NOMO-1 treated with DMSO at 0.1 percent for 48 hours (cell line): ENCODE data around the gene RECK.
A peak's percentile ranks its signal among the peaks of the same experiment; 100 is the strongest.
"Not testable (repeated sequence)": the region's sequence is repeated elsewhere in the genome, so short reads cannot be mapped to it uniquely, and the experiment has no call there.

Source experiments
- DNase-seq: peaks from one replicate; lab custom pipeline; 2025; ENCODE audit not compliant: unreplicated experiment; lab: John Stamatoyannopoulos, UW

RECK gene

DNA sequence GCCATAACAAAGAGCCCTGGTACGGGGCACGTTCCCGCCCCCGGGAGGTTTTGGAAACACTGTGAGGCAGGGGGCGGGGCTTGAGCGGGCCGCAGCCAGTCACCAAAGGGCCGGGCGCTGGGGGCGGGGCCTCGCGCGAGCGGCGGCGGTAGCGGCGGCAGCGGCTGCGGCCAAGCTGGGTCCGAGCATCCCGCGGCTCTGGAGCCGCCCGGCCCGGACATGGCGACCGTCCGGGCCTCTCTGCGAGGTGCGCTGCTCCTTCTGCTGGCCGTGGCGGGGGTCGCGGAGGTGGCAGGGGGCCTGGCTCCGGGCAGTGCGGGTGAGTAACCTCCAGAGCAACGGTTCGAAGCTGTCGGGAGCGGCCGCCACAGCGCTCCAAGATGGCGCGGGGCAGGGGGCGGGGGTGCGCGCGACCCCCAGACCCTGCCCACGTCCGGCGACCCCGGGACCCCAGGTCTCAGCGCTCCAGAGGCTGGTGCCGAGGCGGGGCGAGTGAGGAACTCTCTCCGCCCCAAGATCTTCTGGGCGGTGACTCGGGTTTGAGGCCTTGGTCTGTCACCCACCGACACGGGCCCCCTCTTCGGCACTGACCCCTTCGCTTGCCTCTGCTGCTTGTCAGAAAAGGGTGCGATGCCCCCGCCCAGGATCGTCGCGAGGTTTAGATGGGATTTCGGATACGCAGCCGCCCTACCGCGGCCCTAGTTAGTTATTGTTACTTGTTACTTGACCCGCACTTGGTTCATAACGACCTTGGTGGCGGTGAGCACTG is at the start of gene RECK:
Gene RECK (plus strand): TSS at position 134 of the 769 bp plus-strand sequence. CDS start 86 bp downstream, at position 220.
- peak; percentile 83 for DNase-seq

DNA sequence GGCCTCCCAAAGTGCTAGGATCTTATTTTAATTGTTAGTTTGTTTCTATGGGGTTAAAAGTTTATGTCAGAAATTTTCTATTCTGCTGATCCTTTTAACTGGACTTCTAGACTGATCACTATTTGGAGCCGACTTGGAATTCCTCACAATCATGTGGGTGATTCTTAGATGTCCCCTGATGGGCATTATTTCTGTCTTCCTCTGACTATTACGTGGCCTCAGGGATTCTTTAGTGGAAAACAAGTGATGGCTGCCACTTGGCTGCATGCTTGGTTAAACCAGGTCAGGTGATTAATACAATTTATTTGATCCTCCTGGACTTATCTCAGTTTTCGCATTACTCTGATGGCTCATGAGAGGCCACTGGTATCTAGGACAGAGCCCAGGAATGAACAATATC is 46.6 kb upstream of the RECK start:
- DNase-seq, result no peak

DNA sequence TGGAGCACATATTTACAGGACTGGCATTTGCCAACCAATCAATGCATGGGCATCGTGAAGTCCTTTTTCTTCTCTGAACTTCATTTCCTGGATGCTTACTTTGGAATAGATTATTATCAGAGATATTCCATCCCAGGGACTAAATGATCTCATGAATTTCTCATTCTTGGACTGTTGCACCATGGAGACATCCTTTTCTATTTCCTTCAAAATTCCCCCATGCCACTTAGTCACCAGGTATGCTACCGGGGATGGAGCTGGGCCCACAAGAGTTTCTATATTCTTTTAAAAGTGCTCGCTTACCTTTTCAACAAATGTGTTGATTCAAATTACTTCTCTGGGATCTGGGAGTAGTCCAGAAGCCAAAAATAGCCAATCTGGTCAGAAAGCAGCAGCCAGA is 43.6 kb upstream of the RECK start:
- DNase-seq, result not testable (repeated sequence)

DNA sequence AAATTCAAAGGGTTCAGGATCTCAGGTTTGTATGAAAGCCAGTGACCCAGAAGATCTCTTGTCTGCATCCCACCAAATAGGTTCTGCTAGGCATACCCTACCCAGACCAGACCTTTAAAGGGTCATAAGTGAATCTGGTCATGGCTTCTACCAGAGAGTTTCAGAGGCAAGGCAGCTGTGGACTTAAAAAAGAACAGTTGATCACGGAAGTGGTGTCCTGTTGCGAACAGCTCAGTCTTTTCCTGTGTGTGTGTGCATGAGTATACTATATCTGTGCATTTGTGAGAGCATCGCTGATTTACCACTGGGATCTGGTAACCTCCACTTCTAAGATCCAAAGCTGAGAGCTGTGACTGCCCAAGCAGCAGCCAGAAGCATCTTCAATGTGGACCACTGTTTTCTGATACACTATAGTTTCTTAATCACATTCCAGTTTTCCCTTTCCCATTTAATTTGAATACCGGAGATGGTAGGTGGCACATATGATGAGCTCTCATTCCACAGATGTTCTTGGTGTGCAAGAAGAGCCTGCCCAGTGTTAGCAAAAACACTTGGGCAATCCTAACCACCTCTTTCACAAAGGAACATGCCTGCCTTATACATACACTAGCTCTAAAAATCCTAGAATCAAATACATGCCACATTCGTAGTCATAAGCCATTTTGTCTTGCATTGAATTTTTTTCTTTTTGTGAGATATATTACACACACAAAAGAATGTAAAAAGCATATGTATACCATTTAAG is 42.6 kb upstream of the RECK start:
- DNase-seq, result no peak

GRCh38 chr9:35994959-35995358 is 41.8 kb upstream of the RECK start:
- no peak for DNase-seq

- no peak for DNase-seq
Measured at GRCh38 chr9:35996358-35996970, 40.2 kb upstream of the RECK start.

- DNase-seq, result not testable (repeated sequence)
Measured at GRCh38 chr9:35997016-35997415, 39.7 kb upstream of the RECK start.

DNA sequence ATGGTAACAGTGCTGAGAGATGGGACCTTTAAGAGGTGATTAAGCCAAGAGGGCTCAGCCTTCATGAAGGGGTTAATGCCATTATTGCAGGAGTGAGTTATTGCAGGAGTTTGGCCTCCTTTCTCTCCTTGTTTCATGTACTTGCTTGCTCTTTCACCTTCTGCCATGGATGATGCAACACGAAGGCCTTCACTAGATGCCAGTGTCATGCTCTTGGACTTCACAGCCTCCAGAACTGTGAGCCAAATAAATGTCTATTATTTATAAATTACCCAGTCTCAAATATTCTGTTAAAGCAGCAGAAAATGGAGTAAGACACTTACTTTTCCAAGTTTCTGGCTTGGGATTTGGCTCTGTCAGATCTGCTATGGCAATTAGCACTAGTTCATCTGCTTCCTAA is 38.4 kb upstream of the RECK start:
- DNase-seq, result no peak

- no peak for DNase-seq
Measured at GRCh38 chr9:36005891-36006290, 30.8 kb upstream of the RECK start.

- DNase-seq, result peak; percentile 100
Measured at GRCh38 chr9:36006549-36007315, 30.0 kb upstream of the RECK start.

GRCh38 chr9:36007316-36007708 is 29.4 kb upstream of the RECK start:
- peak; percentile 97 for DNase-seq

DNA sequence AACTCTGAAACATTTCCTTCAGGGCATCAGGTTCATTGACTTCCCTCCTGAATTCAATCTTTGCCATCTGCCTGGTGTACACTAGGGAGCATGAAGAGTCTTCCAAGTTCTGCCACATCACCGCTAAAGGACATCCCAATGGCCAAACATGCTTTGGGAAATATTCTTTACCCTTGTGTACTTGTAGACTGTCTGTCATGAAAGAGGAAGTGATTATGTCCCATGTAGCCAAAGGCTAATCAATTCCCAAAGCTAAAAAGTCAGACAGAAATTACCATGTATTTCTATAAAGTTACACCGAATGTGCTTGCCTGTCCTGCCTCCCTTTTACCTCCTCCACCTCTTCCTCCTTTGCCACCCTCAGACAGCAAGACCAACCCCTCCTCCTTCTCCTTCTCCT is 28.9 kb upstream of the RECK start:
- peak; percentile 25 for DNase-seq

GRCh38 chr9:36008774-36009300 is 27.9 kb upstream of the RECK start:
- peak; percentile 84 for DNase-seq

- DNase-seq, result no peak
Measured at GRCh38 chr9:36011379-36011778, 25.3 kb upstream of the RECK start.

- DNase-seq, result no peak
Measured at GRCh38 chr9:36017278-36017677, 19.4 kb upstream of the RECK start.

DNA sequence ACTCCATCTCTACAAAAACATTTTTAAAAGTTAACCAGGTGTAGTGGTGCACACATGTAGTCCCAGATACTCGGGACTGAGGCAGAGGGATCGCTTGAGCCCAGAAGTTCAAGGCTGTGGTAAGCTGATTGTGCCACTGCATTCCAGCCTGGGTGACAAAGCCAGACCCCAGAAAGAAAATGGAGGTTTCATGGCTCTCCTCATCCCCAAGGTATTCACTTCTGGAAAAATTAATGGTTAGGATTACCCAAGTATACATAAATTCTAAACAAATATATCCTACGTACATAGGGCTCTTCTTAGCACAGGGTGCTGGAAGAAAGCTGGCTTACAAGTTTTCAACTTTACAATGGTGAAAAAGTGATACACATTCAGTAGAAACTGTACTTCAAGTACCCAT is 18.6 kb upstream of the RECK start:
- DNase-seq, result no peak

DNA sequence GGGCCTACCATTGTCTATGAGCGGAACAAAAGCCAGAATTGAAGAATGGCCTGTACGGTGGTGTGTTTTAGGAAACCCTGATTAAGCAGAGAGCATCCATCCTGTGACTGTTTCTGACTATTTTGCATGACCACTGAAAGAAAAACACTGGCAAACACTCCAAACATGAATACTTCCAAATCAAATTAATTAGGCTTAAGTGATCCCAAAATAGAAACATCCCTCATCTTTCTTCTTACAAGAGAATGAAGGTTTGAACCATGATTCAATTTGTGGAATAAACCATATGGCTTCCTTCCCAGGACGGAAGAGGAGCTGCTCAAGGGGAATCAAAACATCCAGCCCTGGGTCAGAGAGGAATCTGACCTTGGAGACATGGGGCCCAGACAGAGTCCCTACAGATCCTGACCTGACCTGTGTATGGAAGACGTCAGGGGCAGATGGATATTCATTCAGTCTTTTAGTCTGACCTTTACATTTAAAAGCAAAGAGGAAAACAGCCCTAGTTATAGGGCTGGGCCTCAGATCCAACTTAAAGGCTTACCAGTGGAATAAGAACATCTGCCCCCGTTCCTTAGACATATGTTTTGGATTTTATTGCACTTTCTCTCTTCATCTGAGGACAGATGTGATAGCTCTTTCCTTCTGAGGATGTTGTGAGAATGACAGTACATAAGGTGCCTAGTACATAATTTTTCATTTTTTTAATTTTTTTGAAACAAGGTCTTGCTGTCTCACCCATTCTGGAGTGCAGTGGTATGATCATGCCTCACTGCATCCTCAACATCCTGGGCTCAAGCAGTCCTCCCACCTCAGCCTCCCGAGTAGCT is 17.6 kb upstream of the RECK start:
- no peak for DNase-seq

DNA sequence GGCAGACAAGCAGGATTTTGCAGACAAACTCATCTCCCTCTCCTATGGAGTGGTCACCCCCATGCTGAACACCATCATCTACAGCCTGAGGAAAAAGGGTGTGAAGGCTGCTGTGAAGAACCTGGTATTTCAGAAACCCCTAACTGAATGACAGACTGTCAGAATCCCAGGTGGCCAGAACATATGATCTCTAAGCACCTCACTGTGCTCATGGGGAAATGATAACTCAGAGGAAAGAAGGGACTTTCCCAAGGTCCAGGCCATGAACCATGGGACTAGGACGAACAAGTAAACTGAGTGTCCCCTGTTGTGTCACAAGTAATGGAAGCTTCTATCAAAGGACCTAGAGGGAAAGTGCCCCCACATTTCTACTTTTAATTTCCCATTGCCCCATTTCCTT is 14.7 kb upstream of the RECK start:
- DNase-seq, result no peak

DNA sequence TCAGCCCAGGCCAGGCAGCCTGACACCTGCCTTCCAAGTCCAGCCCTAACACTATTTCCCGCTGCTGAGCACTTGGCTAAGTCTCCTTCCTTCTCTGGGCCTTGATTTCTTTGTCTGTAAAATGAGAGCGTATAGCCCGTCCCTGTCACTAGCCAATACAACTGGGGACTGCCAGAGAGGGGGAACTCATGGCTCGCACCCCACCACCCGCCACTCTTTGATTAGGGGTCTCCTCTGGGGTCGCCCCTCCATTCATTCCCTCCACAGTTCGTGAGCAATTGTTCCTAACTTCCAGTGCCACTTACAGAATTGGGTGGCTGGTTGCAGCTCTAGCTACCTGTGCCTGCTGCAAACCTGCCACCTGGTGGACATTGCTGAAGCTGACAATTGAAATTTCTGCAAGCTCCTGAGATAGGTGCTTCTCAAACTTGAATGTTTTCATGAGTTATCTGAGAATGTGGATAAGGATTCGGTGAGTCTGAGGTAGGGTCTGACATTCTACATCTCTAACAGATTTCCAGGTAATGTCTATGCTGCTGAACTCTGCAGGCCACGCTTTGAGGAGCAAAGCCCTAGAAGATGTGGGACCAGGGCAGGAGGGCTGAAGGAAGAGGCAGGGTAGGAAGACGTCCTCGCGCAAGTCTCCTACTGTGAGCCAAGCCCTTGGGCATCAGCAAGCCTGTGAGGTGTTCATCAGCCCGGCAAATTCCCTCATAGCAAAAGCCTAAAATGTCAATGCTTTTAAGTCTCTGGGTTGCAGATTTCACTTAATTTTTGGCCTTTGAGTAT is 13.3 kb upstream of the RECK start:
- DNase-seq, result peak; percentile 61
